Stimulated activated CD4-positive, alpha-beta T cell treated with anti-CD3 and anti-CD28 coated beads, Interleukin-1b, Interleukin-23, amount 100 ng/mL, for 1 hour (primary cell): ENCODE results near the gene SORCS2.
"Not testable (repeated sequence)": the region's sequence is repeated elsewhere in the genome, so short reads cannot be mapped to it uniquely, and the experiment has no call there.

Source experiments
- DNase-seq, 2 donors: peaks; one replicate each; pipeline ENCODE4 v3.0.0-alpha.2; 2020; ENCODE audit warnings: low read depth in 2 of 2

Gene SORCS2

GRCh38 chr4:7160439-7160838 is 31.9 kb upstream of the SORCS2 start:
- no peak for DNase-seq

DNA sequence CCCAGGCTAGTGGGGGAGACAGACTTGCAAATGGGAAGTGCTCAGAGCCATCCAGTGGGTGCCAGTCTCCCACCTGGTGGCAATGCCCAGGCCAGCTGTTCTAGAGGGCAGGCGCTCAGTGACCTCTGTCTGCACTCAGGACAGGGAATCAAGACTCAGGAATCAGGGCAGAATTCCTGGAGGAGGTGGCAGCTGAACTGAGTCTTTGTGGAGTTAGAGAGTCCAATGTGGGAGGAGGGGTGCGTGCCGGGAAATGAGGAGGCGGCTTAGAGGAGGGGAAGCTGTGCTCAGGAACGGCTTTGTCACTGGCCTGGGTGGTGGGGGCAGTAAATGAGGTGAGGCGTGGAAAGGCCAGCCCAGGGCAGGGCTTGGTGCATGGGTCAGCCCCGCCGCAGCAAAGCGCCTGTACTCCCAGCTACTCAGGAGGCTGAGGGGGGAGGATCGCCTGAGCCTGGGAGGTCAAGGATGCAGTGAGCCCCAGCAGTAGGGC is 31.3 kb upstream of the SORCS2 start:
- DNase-seq = no peak

GRCh38 chr4:7161721-7162214 is 30.6 kb upstream of the SORCS2 start:
- no peak for DNase-seq

DNA sequence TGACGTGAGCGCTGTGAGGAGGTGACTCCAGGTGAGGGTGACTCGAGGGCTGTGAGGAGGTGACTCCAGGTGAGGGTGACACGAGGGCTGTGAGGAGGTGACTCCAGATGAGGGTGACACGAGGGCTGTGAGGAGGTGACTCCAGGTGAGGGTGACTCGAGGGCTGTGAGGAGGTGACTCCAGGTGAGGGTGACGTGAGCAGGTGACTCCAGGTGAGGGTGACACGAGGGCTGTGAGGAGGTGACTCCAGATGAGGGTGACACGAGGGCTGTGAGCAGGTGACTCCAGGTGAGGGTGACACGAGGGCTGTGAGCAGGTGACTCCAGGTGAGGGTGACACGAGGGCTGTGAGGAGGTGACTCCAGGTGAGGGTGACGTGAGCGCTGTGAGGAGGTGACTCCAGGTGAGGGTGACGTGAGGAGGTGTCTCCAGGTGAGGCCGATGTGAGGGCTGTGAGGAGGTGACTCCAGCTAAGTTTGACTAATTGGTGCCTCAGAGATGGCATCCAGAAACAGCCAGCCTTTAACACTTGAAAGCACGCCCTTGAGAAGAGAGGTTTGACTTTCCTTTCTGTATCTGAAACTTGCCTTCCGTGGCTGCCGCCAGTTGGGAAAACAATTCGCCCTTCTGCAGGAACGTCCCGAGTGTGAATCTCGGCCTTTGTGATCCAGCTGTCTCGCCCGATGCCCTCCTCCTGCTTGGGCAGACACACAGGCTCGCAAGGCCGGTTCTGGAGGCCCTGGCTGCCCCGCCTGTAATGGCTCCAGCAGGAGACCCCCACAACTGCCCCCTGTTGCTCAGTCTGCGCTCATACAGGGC is 27.1 kb upstream of the SORCS2 start:
- not testable (repeated sequence) for DNase-seq

DNA sequence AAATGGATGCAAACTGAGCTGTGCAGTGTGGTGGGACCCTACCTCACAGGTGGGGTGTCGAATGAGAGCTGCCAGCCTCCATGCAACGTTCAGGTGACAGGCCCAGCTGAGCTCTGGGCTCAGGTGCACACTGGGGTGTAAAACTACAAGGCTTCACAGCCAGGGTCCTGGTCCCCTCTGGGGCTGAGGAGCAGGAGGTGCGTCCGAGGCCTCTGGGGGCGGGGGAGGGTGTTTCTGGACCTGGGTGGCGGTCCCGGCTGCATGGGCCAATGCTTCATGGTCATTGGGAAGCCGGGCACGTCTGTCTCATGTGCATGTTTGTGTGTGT is 26.5 kb upstream of the SORCS2 start:
- DNase-seq = no peak

- no peak for DNase-seq
These were observed 26.1 kb upstream of the SORCS2 start for GRCh38 chr4:7166237-7166636.

GRCh38 chr4:7166981-7167700 is 25.2 kb upstream of the SORCS2 start:
- no peak for DNase-seq

- DNase-seq = no peak
These were observed 24.6 kb upstream of the SORCS2 start for GRCh38 chr4:7167706-7168105.

GRCh38 chr4:7168106-7168505 is 24.2 kb upstream of the SORCS2 start:
- no peak for DNase-seq

DNA sequence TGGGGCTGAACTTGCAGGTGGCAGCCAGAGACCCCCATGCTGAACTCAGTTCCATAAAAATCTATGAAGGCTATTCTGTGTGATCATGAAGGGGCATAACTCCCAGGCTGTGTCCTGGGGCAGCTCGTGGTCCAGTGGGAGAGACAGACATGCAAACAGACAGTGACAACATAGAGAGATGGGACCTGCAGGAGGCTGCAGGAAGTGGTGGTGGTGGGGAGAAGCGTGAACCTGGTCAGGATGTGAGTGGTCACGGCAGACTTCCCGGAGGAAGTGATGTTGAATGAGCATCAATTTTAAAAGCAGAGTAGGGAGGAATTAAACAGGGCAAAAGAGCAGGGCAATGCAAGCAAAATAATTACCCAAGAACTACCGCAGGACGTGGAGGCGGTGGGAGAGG is 23.2 kb upstream of the SORCS2 start:
- no peak for DNase-seq

DNA sequence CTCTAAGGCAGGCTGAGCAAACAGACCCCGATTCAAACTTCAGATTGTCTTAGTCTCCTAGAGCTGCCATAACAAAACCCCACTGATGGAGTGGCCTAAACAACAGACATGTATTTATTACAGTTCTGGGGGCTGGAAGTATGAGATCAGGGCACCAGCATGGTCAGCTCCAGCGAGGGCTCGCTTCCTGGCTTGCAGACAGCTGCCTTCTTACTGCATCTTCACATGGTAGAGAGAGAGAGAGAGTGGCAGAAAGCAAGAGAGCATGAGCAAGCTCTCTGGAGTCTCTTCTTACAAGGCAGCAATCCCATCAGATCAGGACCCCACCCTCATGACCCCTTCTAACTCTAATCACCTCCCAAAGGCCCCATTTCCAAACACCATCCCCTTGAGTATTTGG is 22.3 kb upstream of the SORCS2 start:
- DNase-seq = no peak

- DNase-seq = no peak
These were observed 21.0 kb upstream of the SORCS2 start for GRCh38 chr4:7171191-7171900.

DNA sequence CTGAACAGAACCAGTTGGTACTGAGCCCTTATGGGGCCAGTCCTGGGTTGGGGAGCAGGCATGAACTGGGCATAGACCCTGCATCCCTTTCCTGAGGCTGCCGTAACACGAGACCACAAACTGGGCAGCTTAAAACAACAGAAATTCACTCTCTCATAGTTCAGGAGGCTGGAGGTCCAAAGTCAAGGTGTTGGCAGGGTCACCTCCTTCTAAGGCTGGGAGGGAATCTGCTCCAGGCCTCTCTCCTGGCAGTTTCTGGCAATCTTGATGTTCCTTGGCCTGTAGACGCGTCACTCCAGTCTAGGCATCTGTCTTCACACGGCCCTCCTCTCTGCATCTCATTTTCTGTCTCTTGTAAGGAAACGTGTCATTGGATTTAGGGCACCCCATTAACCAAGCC is 19.8 kb upstream of the SORCS2 start:
- DNase-seq = no peak

GRCh38 chr4:7172946-7173345 is 19.4 kb upstream of the SORCS2 start:
- DNase-seq = no peak

GRCh38 chr4:7173841-7174449 is 18.4 kb upstream of the SORCS2 start:
- DNase-seq = no peak

DNA sequence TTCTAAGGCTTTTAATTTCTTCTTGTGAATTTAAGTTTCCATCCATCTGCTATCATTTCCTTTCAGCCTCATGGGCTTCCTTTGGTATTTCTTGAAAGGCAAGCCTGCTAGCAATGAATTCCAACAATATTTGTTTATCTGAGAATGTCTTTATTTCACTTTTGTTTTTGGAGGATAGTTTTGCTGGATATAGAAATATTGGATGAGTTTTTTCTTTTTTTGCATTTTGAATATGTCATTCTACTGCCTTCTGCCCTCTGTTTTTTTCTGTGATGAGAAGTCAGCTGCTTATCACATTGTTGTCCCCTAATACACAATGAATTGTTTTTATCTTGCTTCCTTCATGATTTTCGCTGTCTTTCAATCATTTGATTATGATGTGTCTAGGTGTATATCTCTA is 13.2 kb upstream of the SORCS2 start:
- no peak for DNase-seq

GRCh38 chr4:7180938-7181337 is 11.4 kb upstream of the SORCS2 start:
- no peak for DNase-seq

- DNase-seq = no peak
These were observed 9.7 kb upstream of the SORCS2 start for GRCh38 chr4:7182616-7183015.

GRCh38 chr4:7183161-7183560 is 9.2 kb upstream of the SORCS2 start:
- no peak for DNase-seq

DNA sequence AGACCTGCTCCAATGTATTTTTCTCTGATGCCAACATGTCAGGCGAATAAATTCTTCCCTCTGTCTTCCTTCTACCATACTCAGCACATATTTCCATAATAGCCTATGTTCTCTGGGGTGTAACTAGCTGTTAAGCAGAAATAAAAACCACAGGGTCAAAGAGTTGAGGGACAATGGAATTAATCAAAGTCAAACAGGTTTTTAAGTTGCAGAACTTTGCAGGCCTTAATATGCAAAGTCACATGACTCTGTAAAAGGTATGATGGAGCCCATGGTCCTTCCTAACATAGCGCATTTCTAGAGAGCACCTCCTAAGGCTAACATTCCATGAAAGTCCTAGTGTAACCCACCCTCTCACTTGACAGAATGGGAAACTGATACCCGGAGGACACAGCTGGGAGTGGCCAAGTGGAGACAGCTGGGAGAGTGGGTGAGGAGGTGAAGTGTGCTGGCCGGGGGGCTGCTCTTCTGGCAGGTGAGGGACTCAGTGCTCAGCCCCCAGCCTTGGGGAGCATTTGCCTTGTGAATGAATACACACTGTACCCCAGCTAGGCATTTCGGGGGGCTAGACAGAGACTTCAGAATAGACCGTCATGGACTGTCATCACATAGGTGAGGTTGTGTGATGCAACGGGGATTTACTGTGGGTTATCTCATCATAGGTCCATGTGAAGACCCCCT is 8.4 kb upstream of the SORCS2 start:
- no peak for DNase-seq

DNA sequence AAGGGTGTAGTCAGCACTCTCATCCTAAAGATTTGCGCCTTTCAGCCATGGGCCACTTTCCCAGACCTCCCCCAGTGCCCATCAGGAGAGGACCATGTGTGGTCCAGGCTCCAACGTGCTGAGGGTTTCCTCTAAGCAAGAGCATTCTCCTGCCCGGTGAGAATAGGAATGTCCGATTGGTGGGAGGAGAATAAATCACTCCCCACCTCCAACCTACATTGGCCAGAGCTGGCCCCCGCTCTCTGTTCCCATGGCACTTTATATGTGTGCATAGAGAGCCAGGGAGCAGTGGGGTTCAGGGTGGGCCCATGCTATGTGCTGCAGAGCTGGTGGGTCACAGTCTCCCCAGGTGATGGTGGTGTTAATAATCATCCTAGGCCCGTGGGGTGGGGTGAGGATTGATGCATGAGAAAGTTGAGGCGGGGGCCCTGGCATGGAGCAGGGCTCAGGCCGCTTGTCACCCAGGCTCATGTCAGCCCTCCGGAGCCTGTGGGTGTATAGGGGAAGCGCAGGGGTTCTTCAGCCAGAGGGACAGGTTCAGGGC is 6.8 kb upstream of the SORCS2 start:
- DNase-seq = no peak
